GM19043 (cell line): ENCODE results near the gene GYPB.
"Not testable (repeated sequence)": the region's sequence is repeated elsewhere in the genome, so short reads cannot be mapped to it uniquely, and the experiment has no call there.

ENCODE experiments used
- ATAC-seq: cut with Tn5 transposase; IDR thresholded peaks from one replicate; pipeline ENCODE4 v1.9.1; 2021; ENCODE audit warnings: low read depth; ENCODE audit not compliant: unreplicated experiment

The GYPB gene

GRCh38 chr4:144016057-144016605 is 3.0 kb downstream of the GYPB start:
- ATAC-seq, result not testable (repeated sequence)

GRCh38 chr4:144014808-144015207 is 4.4 kb downstream of the GYPB start:
- ATAC-seq, result no peak

- not testable (repeated sequence) for ATAC-seq
Measured at GRCh38 chr4:144008602-144009001, 10.6 kb downstream of the GYPB start.

- not testable (repeated sequence) for ATAC-seq
Measured at GRCh38 chr4:144007960-144008359, 11.2 kb downstream of the GYPB start.

GRCh38 chr4:144006200-144006803 is 12.9 kb downstream of the GYPB start:
- not testable (repeated sequence) for ATAC-seq

GRCh38 chr4:144005558-144005953 is 13.6 kb downstream of the GYPB start:
- ATAC-seq, result not testable (repeated sequence)

GRCh38 chr4:144004868-144005557 is 14.2 kb downstream of the GYPB start:
- not testable (repeated sequence) for ATAC-seq

GRCh38 chr4:144003890-144004265 is 15.3 kb downstream of the GYPB start:
- ATAC-seq, result not testable (repeated sequence)

- ATAC-seq, result not testable (repeated sequence)
Measured at GRCh38 chr4:144003205-144003889, 15.8 kb downstream of the GYPB start.

- ATAC-seq, result not testable (repeated sequence)
Measured at GRCh38 chr4:144000331-144000995, 18.7 kb downstream of the GYPB start.

GRCh38 chr4:143996193-143996592 is 23.0 kb downstream of the GYPB start:
- ATAC-seq, result not testable (repeated sequence)

GRCh38 chr4:143991761-143992160 is 27.4 kb downstream of the GYPB start:
- ATAC-seq, result not testable (repeated sequence)

- not testable (repeated sequence) for ATAC-seq
Measured at GRCh38 chr4:143990717-143991116, 28.5 kb downstream of the GYPB start.

- ATAC-seq, result no peak
Measured at GRCh38 chr4:143986180-143986579, 33.0 kb downstream of the GYPB start.

- not testable (repeated sequence) for ATAC-seq
Measured at GRCh38 chr4:143980776-143981175, 38.4 kb downstream of the GYPB start.

- not testable (repeated sequence) for ATAC-seq
Measured at GRCh38 chr4:143975527-143975926, 43.7 kb downstream of the GYPB start.

- not testable (repeated sequence) for ATAC-seq
Measured at GRCh38 chr4:143974021-143974420, 45.2 kb downstream of the GYPB start.

GRCh38 chr4:143961075-143961474 is 58.1 kb downstream of the GYPB start:
- no peak for ATAC-seq

GRCh38 chr4:143955306-143955705 is 63.9 kb downstream of the GYPB start:
- ATAC-seq, result not testable (repeated sequence)

- ATAC-seq, result not testable (repeated sequence)
Measured at GRCh38 chr4:143951458-143951972, 67.7 kb downstream of the GYPB start.
